Esophagus squamous epithelium (tissue), 4 donors: Measurements from ENCODE around the gene UBA6.

Experiments used
- CTCF ChIP-seq, 6 experiments: fragments of 450-650 bp in 4 of 6; fragments of 200-600 bp in 2 of 6; sonication (generic) in 2 of 6; IDR thresholded peaks; one replicate each; pipeline ENCODE4 v1.5.1; 2016 to 2019; ENCODE audit warnings: antibody characterized with exemption in 6 of 6, mild to moderate bottlenecking in 4 of 6, moderate library complexity in 4 of 6
- POLR2A ChIP-seq, 4 donors: fragments of 450-650 bp; IDR thresholded peaks; one replicate each; pipeline ENCODE4 v1.6.1; 2017; ENCODE audit warnings: antibody characterized with exemption in 4 of 4, mild to moderate bottlenecking in 4 of 4, moderate library complexity in 3 of 4

DNA sequence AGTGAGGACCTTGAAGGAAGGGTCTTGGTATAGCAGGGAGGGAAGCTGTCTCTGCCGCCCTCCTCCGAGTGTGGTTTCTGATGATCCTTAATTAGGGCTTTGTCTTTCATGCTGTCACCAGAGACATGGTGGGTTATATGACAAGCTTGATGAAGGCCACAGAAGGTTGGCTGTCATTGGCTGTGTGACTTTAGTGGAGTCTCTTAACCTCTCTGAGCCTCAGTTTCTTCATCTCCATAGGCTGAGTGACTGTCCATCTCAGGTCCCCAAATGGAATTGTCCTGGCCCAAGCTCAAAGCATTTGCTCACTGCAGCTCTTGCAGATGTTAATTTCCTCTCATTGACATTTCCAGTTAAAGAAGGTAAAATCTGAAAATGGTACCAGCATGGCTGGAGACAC, 16.6 kb upstream of the UBA6 start:
- TF ChIP-seq CTCF (IDR thresholded peaks at IDR 0.05): no peak
- TF ChIP-seq POLR2A (IDR thresholded peaks at IDR 0.05): no peak
